H1 (cell line): ENCODE data around the gene CTPS2. TPM values are rescaled to one million over a fixed set of nuclear protein-coding genes. Genes with fewer than 3 reads are reported as not detected.

Experiments used
- BCL11A ChIP-seq, 2 experiments: IDR thresholded peaks; one replicate each; pipeline ENCODE4 v1.6.1; 2011; ENCODE audit warnings: low read depth in 2 of 2, low read length in 2 of 2, mild to moderate bottlenecking in 2 of 2
- CHD2 ChIP-seq: IDR thresholded peaks from 2 replicates; pipeline ENCODE4 v1.6.1; 2012; ENCODE audit warnings: low read length, improper control_type of control experiment
- CHD7 ChIP-seq: fragments of 300-600 bp; sonication (generic); IDR thresholded peaks from 2 replicates; pipeline ENCODE4 v1.7.1; 2012; ENCODE audit warnings: low read length, moderate library complexity, mild to moderate bottlenecking, inconsistent platforms; ENCODE audit not compliant: insufficient replicate concordance
- CREB1 ChIP-seq: IDR thresholded peaks from 2 replicates; pipeline ENCODE4 v1.6.1; 2012; ENCODE audit warnings: inconsistent platforms
- EP300 ChIP-seq, 2 experiments: IDR thresholded peaks; 1 replicate in 1 of 2; 2 replicates in 1 of 2; pipeline ENCODE4 v1.6.1; 2011 to 2012; ENCODE audit warnings: low read depth in 2 of 2, low read length in 2 of 2, mild to moderate bottlenecking in 2 of 2, borderline replicate concordance in 1 of 2, inconsistent platforms in 1 of 2, moderate library complexity in 1 of 2
- GABPA ChIP-seq: IDR thresholded peaks from 2 replicates; pipeline ENCODE4 v1.6.1; 2011; ENCODE audit warnings: mild to moderate bottlenecking, low read length, moderate library complexity, borderline replicate concordance; ENCODE audit not compliant: insufficient read depth
- TEAD4 ChIP-seq: IDR thresholded peaks from 2 replicates; pipeline ENCODE4 v1.6.1; 2012; ENCODE audit warnings: low read depth, low read length, inconsistent platforms, mixed read lengths
- polyA plus RNA-seq, 7 experiments: library from polyadenylated mRNA; depleted of rRNA in 3 of 7; stranded (reverse) in 5 of 7; unstranded in 2 of 7; fragments of >200 nt in 5 of 7; fragments of 200-250 nt in 2 of 7; gene quantifications; 1 replicate in 5 of 7; 2 replicates in 1 of 7; 4 replicates in 1 of 7; pipeline versions ENCODE4 v1.2.1 to v1.2.3, GENCODE V29; 2011 to 2013; ENCODE audit warnings: missing spikeins in 2 of 7, mixed read lengths in 2 of 7
- total RNA-seq: library from RNA; stranded (reverse); fragmentation: NEBNext Ultra II Directional; extraction: Animal tissue kit (Norgen Biotek cat#: 25700); gene quantifications from 2 replicates; pipeline ENCODE4 v1.2.1, GENCODE V29; 2021

CTPS2 gene
- total and polyA plus RNA-seq, 2 of the 8 experiments (the other 6 are each of a cell fraction or from before 2014, with no cell fraction given): 17.1 to 34.0 TPM

DNA sequence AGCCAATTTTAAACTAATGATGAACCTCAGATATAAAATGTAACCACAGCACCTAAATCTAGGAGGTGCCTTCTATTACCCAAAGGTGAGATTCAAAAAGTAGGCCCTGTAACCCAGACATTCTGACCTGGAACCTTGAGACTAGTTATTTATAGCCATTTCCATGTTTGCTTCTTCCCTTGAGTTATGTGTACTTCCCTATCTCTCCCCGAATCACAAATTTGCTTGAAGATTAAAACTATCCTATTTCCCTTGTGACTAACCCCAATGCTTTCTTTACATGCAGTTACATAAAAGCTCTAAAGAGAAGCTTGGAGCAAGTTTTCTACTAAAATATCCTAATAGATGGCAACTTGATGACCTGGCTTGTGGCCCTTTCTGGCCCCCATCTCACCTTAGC, 95.1 kb downstream of the CTPS2 start (continued):
- no peak for TF ChIP-seq CHD2
- no peak for TF ChIP-seq CREB1
- TF ChIP-seq BCL11A (IDR thresholded peaks at IDR 0.05; ENCODE audit: low read depth in 2 of 2, low read length in 2 of 2): no peak
- TF ChIP-seq TEAD4: no peak
- no peak for TF ChIP-seq CHD7
- no peak for TF ChIP-seq GABPA
- no peak for TF ChIP-seq EP300 (IDR thresholded peaks at IDR 0.05; ENCODE audit: borderline replicate concordance in 1 of 2, low read depth in 2 of 2, low read length in 2 of 2)
- TF ChIP-seq, all 59 proteins: peak for 0
